GM21526 (cell line): Measurements from ENCODE around the gene HMSD.
"Not testable (repeated sequence)": the region's sequence is repeated elsewhere in the genome, so short reads cannot be mapped to it uniquely, and the experiment has no call there.

Experiments used
- ATAC-seq: cut with Tn5 transposase; IDR thresholded peaks from one replicate; pipeline ENCODE4 v1.9.1; 2021; ENCODE audit warnings: moderate library complexity; ENCODE audit not compliant: unreplicated experiment, low FRiP score

HMSD gene, protein sequence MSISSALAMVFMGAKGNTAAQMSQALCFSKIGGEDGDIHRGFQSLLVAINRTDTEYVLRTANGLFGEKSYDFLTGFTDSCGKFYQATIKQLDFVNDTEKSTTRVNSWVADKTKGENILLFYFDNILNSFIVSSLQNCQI

DNA sequence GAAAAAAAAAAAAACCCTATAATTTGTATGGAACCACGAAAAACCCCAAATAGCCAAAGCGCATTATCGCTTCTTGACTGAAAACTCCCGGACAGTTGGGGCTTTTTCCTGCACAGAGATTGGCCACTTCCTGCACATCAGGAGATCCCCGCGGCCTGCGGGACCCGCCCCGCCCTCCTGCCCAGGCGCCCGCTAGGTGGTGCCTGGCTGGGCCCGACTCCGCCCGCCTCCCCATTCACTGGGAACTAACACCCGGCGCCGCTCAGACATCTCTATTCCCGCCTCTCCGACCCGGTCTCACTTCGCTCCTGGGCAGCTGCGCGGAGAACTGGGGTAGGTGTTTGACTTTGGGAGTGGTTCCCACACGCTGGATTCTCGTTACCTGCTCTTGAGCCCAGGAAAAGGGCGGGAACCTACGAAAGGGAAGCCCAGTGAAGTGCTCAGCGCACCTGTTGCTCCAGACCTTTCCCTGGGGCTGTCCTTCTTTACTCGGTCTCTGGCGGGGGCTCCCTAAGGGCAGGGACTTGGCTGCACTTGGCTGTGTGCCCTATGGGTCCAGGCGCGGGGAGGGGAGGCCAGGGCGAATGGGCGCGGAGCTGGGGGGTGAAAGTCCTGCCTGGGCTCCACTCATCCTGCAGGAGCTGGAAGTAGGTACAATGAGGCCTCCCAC, at the start of gene HMSD:
TSS of gene HMSD (plus strand) at position 234 of the 670 bp plus-strand sequence. CDS start 4,155 bp downstream, outside the sequence.
- peak; percentile 94 for ATAC-seq

DNA sequence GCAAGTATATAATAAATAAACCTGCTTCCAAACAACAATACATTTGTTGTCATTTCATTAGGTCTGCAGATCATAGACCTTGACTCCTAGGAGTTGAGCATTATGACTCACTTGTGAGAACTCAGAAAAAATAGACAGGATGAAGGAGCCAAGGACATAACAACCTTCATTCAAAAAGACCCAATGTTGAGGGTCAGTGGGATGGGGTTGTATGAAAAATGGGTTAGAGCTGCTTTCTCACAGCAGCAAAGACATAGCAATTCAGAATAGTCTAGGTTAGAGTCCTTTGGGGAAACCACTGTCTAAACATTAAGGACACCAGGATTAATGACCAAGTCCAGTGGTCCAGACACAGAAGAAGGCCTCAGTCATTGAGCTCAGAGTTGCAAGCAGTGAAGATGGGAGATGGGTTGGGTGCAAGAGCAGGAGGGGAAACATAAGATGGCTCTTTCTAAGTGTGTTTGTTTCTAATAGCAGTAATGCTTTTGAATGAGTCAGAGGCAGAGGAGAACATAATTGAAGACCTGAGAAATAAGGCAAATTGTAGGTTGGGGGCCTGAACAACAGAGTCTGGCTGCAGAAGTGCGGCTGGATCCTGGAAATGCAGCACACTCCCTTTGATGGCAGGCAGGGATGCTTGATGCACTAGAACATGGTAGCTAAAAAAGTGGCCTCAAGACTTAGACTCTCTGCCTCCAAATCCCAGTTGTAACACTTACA, 45.1 kb upstream of the HMSD start:
- ATAC-seq: no peak

DNA sequence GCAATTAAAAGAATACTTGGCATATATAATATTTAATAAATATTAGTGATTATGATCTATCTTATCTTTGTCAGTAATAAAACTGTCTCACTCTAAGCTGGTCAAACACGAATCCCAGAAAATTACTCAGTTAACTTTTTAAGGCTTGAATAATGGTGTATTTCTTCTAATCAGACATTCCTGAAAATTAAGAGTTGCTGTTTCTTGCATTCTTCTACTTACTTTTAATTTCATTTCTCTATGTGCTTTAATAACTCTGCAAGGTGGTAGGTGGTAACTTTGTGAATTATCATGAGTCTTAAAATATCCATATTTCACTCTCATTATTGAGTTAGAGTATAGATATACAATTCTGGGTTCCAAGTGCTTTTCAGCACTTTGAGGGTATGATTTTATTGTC, 44.4 kb upstream of the HMSD start:
- ATAC-seq: no peak

DNA sequence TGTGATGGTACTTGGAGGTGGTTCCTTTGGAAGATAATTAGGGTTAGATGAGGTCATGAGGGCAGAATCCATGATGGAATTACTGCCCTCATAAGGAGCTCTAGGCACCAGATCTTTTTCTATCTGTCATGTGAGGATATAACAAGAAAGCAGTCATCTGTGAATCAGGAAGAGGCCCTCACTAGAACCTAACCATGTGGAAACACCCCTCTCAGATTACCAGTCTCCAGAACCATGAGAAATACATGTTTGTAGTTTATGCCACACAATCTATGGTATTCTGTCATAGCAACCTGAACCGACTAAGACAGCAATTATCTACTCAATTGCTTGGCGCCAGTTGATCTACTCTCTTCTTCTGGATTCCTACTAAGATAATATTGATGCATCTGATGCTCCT, 43.7 kb upstream of the HMSD start:
- no peak for ATAC-seq

DNA sequence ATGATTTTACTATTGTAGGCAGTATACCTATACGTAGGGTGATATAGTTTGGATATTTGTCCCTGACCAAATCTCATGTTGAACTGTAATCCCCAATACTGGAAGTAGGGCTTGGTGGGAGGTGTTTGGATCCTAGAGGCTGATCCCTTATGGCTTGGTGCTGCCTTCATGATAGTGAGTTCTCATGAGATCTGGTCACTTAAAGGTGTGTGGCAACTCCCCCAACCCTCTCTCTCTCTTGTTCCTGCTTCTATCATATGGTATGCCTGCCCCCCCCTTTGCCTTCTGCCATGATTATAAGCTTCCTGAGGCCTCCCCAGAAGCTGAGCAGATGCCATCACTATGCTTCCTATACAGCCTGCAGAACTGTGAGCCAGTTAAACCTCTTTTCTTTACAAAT, 43.0 kb upstream of the HMSD start:
- ATAC-seq: no peak

DNA sequence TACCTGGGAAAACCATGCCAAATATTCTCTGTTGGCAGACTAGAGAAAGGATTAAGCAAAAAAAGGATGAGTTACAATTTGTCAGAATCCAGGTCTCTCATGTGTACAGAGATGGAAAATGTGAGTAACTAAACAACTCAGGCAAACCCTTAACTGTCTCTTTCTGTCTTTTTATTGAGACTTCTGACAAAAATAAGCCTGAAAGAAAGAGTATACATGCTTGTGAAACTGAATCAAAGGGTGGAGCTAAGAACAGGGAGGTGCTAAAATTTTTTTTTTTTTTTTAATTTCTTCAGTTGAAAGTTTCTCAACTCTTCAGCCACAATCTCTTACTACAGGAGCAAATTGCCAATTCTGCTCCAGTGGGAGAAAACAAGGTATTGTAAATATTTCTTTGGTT, 41.4 kb upstream of the HMSD start, which contains the start of gene SERPINB10:
TSS of gene SERPINB10 (plus strand) at position 295 of the 400 bp plus-strand sequence. CDS start 7,553 bp downstream, outside the sequence.
- ATAC-seq: peak; percentile 70

DNA sequence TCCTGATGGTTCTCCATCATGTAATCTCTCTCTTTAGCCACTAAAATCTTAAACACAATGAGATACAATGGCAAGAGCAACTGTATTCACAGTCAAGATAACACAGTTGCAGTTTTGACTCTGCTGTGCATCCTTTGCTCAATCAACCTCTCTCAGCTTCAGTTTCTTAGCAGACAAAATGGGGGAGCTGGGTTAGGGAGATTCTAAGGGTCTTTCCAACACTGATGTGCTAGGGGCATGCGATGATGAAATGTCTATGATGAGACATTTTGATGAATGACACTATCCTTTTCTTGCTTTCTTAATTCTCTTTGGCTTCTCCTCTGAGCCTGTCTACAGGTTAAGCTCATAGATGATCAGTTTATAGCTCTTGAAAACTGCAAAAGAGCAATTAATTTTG, 40.2 kb upstream of the HMSD start:
- ATAC-seq: no peak

DNA sequence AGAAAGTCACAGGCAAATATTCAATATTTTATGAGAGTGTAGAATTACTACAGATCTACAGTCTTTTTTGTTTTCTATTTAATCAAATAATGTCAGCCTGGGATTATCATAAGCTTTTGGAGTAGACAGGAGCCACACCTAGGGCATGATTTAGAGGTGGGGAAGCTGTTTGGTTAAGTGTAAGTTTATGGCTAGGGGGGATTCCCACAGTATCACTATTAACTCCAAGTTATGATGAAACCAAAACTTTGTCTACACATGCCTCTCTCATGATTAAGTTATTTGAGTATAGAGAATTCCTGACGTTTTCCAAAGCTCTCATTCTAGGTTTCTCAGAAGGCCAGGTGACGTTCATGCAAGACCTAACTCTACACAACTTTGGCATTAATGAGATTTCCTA, 39.2 kb upstream of the HMSD start:
- peak; percentile 38 for ATAC-seq

DNA sequence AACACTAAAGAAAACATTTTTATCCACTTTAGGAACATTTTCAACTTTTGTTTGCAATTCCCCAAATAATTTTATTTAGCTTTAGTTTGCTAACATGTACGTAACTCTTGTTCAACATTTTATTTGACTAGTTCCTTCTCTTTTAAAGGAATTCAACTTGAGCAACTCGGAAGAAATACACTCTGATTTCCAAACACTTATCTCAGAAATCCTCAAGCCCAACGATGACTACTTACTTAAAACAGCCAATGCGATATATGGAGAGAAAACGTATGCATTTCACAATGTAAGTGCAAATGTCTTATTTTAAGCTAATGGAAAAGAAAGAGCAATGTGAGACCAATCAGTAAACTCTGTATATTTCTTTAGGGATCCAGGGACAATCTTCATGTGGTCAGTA, 31.3 kb upstream of the HMSD start:
- no peak for ATAC-seq

DNA sequence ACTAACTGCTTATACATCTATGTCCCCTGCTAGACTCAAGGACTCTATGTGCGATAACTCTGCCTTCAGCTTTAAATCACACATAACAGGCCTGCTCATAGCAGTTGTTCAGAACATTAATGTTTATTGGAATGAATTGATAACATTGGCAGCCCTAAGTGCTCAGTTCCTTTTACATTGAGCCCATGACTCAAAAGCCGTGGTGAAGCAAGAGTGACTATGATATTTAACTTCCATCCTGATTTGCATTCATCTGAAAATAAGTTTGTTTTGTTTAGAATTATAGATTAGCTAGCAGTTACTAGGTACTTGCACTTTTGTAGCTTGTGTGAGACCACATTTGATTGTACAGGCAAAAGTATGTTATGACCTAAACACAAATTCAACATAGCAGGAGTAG, 27.1 kb upstream of the HMSD start:
- no peak for ATAC-seq

DNA sequence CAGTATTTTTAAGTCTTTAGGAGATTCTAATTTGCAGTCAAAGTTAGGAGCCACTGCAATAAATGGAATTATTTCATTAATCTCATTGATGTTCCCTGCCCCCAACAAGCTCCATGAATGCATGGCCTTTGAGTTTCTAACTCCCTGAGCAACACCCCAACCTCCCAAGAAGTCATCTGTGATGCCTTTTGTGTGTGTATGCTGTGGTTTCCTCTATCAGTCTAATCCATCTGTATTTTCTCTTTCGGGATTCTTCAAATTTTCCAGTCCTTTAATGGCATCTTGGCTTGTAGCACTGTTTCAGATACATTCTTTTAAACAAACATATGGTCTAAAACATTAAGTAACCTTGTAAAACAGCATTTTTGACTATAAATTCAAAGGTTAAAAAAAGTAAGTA, 24.6 kb upstream of the HMSD start:
- ATAC-seq: no peak

DNA sequence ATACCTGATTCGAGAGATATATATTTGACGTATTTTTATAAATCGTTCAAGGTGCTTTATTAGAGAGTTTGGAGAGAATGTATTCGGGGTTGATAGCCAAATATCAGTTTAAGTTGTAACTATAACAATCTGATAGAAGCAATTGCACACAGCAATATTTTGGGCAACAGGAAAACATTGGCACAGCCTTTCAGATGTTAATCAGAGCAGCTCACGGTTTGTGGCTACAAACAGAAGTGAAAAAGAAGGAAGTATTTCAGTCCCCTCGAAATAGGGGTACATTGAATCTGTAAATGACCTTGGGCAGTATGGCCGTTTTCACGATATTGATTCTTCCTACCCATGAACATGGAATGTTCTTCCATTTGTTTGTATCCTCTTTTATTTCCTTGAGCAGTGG, 20.8 kb upstream of the HMSD start:
- ATAC-seq: no peak

DNA sequence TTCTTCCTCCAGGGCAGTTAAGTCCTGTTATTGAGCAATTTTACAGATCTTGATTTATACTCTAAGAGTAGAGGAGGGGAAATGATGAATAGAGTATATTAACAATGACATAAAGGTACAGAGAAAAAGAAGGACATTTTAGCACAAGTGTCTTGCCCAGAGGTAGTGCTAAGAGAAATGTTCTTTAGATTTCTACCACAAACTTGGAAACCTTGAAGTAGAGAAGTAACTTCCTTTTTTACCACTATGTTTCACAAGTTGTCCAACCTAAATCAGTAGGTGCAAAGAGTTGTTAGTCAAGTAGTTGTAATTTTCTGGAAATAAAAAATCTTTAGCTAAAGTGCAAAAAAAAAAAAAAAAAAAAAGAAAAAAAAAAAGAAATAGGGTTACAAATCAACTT, 19.7 kb upstream of the HMSD start:
- not testable (repeated sequence) for ATAC-seq

DNA sequence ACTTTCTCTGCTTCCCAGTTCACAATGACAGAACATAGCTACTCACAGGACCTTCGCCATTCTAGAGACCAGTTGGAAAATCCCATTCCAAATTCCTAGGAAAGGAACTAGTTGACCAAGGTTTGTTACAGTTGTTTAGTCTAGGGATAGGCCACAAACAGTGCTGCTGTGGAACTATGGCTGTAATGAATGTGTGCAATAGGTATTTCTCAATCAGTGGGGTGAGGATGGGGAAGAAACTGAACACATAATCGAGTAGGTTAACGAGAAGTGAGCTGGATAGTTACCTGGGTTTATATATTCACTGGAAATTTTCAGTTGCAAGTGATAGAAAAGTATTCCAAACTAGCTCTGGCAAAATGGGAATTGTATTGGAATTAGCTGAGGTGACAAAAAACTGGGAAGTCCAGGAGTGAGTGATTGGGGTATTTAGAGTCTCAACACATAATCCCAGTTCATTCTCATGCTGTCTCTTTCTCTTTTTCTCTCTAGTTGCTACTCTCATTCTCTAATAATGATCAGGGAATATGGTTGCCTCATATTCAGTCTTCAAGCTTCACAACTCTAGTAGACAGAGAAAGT, 18.2 kb upstream of the HMSD start:
- no peak for ATAC-seq

DNA sequence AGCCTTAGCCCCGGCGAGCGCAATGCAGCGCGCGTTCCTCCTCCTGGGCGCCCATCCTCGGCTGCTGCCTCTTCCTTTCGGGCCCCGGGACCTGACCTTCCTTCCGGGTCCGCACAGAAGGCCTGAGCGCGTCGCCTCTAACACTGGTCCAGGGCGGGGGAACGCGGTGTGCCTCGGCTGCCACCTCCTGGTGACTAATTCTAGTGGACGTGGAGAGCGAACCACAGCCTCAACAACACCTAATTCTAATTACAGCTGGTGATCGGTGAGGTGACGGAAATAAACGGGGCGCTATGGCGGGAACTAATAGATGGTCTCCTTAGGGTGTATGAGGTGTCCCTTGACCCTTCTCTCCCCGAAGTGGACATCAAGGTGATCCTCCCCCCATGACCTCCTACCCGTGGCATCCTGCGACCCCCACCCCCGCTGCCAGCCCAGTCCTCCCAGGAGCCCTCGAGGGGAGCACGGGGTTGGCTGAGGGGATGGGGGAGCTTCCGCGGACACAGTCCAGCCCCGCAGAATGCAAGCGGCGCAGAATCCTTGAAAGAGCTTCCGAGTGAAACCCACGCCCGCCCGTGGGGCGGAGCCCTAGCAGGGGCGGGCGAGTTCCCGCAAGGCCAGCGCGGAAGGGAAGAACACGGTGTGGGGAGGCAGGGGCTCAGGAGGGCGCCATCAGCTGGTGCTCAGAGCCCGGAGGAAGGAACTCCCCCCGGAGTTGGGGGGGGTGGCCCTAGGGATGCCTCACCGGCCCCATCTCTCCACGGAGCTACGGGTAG, 12.8 kb upstream of the HMSD start:
- ATAC-seq: peak; percentile 99

DNA sequence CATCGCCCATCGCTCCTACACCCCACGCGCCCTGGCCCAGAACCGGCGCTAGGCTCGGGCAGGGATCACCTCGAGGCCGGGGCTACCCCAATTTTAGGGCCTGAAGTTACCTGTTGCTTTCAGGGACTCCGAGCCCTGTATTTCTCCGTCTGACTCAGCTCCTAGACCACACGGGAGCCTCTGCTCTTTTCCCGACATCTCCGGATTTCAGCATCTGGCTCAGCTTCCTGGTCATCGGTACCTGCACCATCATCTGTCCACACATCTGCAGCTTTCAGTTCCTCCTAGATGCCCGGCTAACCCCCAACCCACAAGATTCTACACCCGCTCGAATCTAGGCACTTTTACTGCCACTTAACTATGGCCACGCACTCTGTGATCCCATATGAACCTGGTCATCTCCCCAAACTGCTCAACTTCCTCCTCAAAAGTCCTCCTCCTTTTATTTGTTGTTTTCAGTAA, 12.1 kb upstream of the HMSD start:
- ATAC-seq: no peak

DNA sequence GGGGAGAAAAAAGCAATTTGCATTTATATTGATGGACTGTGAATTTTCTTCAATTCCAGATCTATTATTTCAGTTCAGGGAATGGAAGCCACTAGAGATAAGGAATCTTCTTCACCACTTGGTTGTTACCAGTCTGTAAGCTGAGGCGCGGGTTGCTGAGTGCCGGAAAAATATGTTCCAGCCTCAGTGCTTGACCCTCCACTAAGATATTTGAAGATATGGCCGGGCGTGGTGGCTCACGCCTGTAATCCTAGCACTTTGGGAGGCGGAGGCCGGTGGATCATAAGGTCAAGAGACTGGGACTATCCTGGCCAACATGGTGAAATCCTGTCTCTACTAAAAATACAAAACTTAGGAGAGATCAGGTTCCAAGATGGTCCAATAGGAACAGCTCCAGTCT, 9.1 kb upstream of the HMSD start:
- ATAC-seq: no peak

DNA sequence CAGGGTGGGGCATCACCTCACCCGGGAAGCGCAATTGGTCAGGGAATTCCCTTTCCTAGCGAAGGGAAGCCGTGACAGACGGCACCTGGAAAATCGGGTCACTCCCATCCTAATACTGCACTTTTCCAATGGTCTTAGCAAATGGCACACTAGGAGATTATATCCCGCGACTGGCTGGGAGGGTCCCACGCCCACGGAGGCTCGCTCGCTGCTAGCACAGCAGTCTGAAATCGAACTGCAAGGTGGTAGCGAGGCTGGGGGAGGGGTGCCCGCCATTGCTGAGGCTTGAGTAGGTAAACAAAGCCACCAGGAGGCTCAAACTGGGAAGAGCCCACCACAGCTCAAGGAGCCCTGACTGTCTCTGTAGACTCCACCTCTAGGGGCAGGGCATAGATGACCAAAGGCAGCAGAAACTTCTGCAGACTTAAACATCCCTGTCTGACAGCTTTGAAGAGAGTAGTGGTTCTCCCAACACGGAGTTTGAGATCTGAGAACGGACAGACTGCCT, 8.5 kb upstream of the HMSD start:
- ATAC-seq: not testable (repeated sequence)

DNA sequence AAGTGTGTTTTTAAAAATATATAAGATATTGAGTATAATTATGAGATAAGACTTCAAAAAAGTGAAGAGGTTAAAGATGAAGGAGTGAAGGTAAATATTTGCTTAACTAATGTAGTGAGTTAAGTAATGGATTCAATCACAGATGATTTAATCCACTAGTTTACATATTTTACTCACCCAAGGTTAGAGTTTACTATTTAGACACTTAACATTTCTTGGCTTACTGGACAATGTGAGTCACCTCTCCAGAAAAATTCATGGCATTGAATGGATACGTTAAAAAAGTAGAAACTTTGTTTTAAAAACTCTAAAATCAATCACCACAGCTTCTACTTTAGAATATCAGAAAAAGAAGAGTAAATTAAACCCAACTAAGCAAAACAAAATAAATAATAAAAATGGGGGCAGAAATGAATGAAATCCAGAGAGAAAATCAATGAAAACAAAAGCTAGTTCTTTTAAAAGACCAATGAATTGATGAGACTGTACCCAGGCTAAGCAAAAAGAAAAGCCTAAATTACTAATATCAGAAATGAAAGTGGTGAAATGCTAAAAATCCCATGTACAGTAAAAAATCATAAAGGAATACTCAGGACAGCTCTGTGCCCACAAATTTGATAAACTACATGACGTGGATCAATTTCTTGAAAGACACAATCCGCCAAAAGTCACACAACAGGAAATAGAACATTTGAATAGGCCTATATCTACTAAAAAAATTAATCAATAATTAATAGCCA, 1.9 kb upstream of the HMSD start:
- ATAC-seq: no peak

DNA sequence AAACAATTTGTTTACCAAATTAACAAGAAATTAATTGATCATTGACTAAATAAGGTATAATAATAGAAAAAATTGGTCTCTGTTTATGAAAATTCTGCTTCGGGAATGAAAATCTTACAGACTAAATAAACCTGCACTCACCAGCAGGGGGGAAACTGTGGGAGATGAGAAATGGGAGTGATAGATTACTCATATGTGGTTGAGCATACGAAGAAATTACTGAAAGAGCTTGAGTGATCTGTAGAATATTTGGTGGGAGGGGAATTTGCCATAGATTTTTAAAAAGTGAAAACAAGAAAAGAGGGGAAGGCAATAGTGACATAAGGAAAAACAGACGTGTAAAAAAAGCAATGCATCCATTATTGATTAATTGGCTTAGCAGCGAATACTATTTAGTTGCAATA, 2.2 kb downstream of the HMSD start:
- peak; percentile 49 for ATAC-seq
